Hair follicle dermal papilla cell (primary cell): Measurements from ENCODE around the gene OR52I2. TPM values are rescaled to one million over a fixed set of nuclear protein-coding genes. Genes with fewer than 3 reads are reported as not detected.

Source experiments
- total RNA-seq: library from RNA; depleted of rRNA; stranded (reverse); fragments of >200 nt; gene quantifications from 2 replicates; pipeline ENCODE4 v1.2.3, GENCODE V29; 2012

OR52I2 gene
- not detected in 2 replicates for total RNA-seq

DNA sequence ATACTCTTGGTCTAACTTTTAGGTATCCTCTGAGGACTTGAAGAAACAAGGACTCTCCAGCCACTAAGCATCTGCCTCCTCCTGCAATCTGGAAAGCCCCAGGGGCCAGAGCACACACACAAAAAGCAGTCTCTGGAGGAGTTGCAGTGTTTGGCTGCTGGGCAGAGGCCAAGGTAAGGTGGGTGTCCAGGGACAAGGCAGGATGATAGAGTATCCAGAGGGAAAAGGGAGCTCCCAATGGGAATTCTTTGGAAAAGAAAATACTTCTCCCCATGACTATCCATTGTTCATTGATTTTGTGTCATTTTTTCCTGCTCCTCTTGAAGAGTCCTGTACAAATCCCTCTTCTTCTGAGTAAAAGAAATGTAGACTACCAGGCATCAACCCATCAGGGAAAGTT lies at the start of gene OR52I2:
Gene OR52I2 (plus strand): TSS at position 301 of the 400 bp plus-strand sequence.

DNA sequence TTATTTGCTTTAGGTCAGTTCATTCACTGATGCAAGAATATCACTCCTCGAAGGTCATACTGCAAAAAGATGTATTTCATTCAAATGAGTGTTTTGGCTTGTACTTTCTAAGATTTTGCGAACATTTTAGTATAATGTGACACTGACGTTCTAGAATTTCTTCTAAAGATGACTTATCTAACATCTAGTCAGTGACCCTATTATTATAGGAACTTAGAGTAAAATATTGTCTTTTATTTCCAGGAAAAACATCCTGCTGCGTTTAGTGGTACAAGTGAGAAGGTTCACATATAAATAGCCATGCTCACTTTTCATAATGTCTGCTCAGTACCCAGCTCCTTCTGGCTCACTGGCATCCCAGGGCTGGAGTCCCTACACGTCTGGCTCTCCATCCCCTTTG lies 36.7 kb upstream of the OR52I2 start, which contains the start of gene OR52M1:
Gene OR52M1 (plus strand): TSS at position 301 of the 400 bp plus-strand sequence. CDS start 0 bp downstream, at position 301.

DNA sequence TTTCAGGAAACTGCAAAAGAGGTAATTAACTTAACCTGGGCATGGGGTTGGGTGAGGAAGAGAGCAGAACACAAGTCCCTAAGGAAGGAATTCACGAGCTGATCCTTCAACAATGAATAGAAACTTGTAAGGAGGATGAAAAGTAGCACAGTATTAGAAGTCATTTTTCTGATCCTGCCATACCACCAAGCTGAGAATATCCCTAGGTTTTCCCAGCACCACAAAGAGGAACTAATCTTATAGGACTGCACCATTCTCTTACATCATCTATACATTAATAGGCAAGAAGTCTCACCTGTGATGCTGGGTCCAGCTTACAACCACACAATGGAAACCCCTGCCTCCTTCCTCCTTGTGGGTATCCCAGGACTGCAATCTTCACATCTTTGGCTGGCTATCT lies 12.2 kb downstream of the OR52I2 start, which contains the start of gene OR52I1:
Gene OR52I1 (plus strand): TSS at position 301 of the 400 bp plus-strand sequence. CDS start 0 bp downstream, at position 301.

DNA sequence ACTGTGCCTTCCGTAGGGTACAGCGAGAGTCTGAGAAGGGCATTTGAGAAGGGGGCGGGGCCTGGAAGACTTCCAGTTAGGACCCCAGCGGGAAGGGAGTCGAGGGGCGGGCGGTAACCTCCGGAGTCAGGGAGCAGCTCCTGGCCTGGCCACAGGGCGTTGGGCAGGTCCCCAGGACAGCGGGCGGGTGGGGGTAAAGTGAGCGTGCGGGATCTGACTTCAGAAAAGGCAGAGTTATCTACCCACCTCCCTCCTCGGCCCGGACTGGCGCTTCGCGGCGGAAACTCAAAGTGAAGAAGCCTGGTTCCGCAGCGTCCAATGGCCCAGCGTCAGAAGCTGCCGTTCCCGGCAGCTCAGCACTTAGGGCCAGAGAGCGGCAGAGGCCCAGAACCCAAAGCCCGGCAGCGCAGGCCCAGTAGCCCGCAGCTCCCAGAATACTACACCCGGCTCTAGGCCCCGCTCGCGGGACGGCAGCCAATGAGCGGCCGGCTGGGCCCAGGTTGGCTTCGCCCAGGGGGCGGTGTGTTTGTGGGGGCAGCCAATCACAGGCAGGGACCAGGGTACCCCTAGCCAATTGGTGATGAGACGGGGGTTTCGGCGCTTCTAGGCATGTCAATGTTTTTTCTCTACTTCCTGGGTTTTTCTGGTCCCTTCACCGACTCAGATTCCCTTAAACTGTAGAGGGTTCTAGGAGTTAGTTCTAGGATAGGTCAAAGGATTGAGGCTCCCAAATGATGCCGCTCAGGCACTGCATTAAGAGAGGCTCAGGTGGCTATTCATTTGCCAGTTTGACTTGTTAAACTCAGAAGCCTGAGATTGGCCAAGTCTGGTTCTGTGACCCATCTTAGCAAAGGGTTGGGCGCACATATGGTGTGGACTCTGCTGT lies 26.5 kb downstream of the OR52I2 start, which contains the start of gene TRIM68:
Gene TRIM68 (minus strand): TSS at position 451 of the 886 bp plus-strand sequence. CDS start 2,727 bp downstream, outside the sequence.

DNA sequence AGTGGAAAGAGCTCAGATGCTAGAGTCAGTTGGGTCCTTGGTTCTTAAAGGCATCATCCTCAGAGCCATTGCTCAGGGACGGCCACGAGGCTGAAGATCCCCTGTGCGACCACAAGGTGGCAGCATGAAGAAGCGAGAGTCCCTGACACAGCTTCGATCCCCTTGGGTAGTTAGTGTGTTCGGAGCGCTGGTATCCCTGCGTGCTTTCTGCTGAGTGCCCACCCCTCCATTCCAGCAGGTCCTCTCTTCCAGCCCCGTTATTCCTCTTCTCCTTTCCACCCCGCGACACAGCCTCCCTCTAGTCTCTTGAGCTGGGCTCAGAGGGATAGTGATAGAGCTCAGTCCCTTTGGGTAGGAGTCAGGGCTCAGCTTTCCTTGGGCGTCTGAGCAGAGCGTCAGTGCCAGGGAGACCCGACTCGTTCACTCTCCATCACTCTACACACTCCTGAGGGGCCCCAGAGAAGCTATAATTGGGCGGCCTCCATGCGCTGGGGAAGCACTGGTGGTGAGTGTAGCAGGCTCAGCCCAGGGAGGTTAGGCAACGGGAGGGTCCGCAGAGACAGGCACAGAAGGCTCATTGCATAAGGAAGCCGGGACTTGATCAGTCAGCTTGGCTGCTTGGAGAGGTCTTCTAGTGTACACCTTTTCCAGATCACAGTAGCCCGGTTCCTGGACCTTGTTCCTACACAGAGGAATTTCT lies 55.6 kb downstream of the OR52I2 start, which contains the start of gene OR51D1:
Gene OR51D1 (plus strand): TSS at position 516 of the 700 bp plus-strand sequence. CDS start 2,314 bp downstream, outside the sequence.

Other genes with a start within 250 kb of the OR52I2 start
- gene OR52B4, start 213.4 kb upstream of the OR52I2 start, total RNA-seq = not detected in 2 replicates
- 27.0 and 28.4 TPM in 2 replicates for gene TRIM21, start 188.0 kb upstream of the OR52I2 start, total RNA-seq
- gene OR52K2, start 132.4 kb upstream of the OR52I2 start, total RNA-seq = not detected in 2 replicates
- not detected in 2 replicates for gene OR52K1, start 99.1 kb upstream of the OR52I2 start, total RNA-seq
- not detected in 2 replicates for gene OR52M1, start 36.6 kb upstream of the OR52I2 start, total RNA-seq
- not detected in 2 replicates for gene OR52I1, start 12.3 kb downstream of the OR52I2 start, total RNA-seq
- gene TRIM68, start 26.5 kb downstream of the OR52I2 start, total RNA-seq = 10.2 and 10.9 TPM in 2 replicates
- gene OR51D1, start 55.7 kb downstream of the OR52I2 start, total RNA-seq = not detected in 2 replicates
- not detected in 2 replicates for gene OR51E1, start 62.2 kb downstream of the OR52I2 start, total RNA-seq
- gene OR51E2, start 116.1 kb downstream of the OR52I2 start, total RNA-seq = 0.12 TPM in 1 of 2 replicates, not detected in the other
- not detected in 2 replicates for gene MMP26, start 123.0 kb downstream of the OR52I2 start, total RNA-seq
- gene OR51F1, start 188.2 kb downstream of the OR52I2 start, total RNA-seq = not detected in 2 replicates
- not detected in 2 replicates for gene OR52R1, start 222.6 kb downstream of the OR52I2 start, total RNA-seq
- gene OR51F2, start 239.6 kb downstream of the OR52I2 start, total RNA-seq = not detected in 2 replicates